Activated gamma-delta T cell (primary cell): ENCODE data around the gene TEX11.
"Not testable (repeated sequence)": the region's sequence is repeated elsewhere in the genome, so short reads cannot be mapped to it uniquely, and the experiment has no call there.

ENCODE experiments used
- DNase-seq: peaks from one replicate; lab custom pipeline; 2025; lab: John Stamatoyannopoulos, UW

The TEX11 gene

DNA sequence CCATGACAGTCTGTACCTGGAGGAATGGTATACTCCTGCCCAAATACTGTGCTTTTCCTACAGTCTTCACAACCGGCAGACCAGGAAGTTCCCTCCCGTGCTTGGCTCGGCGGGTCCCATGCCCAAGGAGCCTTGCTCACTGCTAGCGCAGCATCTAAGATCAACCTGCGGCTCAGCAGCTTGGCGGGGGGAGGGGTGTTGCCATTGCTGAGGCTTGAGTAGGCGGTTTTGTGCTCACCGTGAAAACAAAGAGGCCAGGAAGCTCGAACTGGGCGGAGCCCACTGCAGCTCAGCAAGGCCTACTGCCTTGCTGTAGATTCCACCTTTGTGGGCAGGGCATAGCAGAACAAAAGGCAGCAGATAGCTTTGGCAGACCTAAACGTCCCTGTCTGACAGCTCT is 152.7 kb downstream of the TEX11 start:
- DNase-seq = peak; percentile 1

DNA sequence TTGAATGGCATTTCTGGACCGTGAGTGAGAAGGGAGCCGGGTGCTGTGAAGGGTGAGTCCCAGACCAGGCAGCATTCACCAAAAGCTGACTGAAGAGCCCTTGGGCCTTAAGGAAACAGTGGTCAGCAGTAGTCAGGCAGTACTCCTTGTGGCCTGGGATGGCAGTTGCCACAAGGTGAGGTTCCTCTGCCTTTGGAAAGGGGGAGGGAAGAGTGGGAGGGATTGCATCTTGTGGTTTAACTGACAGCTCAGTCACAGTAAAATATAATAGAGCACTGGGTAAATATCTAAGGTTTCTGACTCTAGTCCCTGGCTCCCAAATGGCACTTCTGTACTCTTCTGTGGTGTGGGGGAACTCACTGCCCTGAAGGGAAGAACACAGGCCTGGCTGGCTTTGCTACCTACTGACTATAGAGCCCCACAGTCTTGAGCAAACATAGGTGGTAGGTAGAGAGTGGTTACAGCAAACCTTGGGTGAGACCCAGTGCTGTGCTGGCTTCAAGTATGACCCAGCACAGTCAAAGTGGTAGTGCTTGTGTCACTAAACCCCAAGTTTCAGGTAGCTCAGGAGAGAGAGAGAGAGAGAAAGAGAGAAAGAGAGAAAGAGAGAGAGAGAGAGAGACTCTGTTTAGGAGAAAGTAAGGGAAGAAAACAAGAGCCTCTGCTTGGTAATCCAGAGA is 154.2 kb downstream of the TEX11 start:
- DNase-seq = no peak

DNA sequence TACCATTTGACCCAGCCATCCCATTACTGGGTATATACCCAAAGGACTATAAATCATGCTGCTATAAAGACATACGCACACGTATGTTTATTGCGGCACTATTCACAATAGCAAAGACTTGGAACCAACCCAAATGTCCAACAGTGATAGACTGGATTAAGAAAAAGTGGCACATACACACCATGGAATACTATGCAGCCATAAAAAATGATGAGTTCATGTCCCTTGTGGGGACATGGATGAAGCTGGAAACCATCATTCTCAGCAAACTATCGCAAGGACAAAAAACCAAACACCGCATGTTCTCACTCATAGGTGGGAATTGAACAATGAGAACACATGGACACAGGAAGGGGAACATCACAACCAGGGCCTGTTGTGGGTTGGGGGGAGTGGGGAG is 174.7 kb downstream of the TEX11 start:
- not testable (repeated sequence) for DNase-seq

- not testable (repeated sequence) for DNase-seq
Observed at GRCh38 chrX:70727961-70728360, 180.6 kb downstream of the TEX11 start.

DNA sequence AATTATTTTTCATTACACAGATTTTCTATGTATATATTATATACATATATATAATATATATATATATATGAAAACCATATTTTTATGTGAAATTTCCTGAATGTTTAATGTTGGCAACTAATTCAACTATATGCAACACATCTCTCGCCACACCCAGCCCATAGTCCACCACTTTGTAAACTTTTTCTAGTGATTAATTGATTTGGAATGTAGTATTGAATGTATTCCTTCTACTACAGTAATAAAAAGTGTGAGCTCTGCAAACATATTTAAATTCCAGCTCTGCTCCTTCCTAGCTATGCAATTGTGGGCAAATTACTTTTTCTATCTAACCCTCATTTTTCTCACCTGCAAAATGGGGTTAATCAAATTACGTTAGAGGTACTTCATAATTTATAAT is 187.8 kb downstream of the TEX11 start:
- DNase-seq = no peak

DNA sequence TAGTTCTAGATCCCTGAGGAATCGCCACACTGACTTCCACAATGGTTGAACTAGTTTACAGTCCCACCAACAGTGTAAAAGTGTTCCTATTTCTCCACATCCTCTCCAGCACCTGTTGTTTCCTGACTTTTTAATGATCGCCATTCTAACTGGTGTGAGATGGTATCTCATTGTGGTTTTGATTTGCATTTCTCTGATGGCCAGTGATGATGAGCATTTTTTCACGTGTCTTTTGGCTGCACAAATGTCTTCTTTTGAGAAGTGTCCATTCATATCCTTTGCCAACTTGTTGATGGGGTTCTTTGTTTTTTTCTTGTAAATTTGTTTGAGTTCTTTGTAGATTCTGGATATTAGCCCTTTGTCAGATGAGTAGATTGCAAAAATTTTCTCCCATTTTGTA is 197.2 kb downstream of the TEX11 start:
- DNase-seq = not testable (repeated sequence)

GRCh38 chrX:70694339-70695122 is 214.0 kb downstream of the TEX11 start:
- no peak for DNase-seq

- DNase-seq = not testable (repeated sequence)
Observed at GRCh38 chrX:70679455-70679854, 229.1 kb downstream of the TEX11 start.

- no peak for DNase-seq
Observed at GRCh38 chrX:70675284-70675683, 233.2 kb downstream of the TEX11 start.

DNA sequence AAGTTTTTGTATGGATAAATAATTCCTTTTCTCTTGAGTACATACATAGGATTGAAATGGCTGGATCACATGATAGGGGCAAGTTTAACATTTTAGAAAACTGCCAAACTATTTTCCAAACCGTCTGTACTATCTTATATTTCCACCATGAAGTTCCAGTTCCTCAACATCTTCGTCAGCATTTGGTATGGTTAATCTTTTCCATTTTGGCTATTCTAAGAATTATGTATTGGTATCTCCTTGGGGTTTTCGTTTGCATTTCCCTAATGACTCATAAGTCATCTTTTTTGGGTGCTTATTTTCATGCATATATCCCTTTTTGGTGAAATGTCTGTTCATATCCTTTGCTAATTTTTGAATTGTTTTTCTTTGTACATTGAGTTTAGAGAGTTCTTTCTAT is 236.2 kb downstream of the TEX11 start:
- DNase-seq = no peak

- DNase-seq = no peak
Observed at GRCh38 chrX:70669120-70669519, 239.4 kb downstream of the TEX11 start.

GRCh38 chrX:70664726-70665125 is 243.8 kb downstream of the TEX11 start:
- no peak for DNase-seq

GRCh38 chrX:70661124-70661523 is 247.4 kb downstream of the TEX11 start:
- not testable (repeated sequence) for DNase-seq

GRCh38 chrX:70657546-70657945 is 251.0 kb downstream of the TEX11 start:
- not testable (repeated sequence) for DNase-seq

DNA sequence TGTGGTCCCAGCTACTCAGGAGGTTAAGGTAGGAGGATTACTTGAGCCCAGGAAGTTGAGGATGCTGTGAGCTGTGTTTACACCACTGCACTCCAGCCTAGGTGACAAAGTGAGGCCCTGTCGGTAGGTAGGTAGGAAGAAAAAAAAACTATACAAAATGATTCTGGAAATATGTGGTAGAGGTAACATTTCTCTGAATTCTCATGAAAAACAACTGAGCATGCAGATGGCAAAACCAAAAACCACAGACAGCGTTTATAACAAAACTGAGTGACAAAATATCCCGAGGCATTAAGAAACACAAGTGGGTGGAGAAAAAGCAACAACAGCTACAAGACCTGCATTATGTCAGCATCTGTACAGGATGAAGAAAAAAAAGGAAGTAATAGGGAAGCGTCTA is 252.2 kb downstream of the TEX11 start:
- no peak for DNase-seq

GRCh38 chrX:70647910-70648309 is 260.6 kb downstream of the TEX11 start:
- not testable (repeated sequence) for DNase-seq

DNA sequence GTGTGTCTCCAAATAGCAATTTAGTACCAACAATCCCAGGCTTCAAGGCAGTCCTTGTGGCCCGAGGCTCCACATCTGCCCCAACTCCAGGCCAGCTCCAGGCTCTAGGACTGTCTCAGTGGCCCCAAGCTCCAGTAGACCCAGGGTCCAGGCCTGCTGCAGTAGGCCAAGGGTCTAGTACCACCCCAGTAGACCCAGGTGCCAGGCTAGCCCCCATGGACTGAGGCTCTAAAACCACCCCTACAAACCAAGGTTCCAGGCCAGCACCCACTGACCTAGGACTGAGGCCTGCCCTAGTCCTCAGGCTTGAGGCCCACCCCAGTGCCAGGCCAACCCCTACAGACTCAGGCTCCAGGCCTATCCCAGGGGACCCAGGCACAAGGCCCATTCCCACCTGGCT is 272.3 kb downstream of the TEX11 start:
- DNase-seq = no peak

GRCh38 chrX:70635669-70636068 is 272.8 kb downstream of the TEX11 start:
- no peak for DNase-seq

DNA sequence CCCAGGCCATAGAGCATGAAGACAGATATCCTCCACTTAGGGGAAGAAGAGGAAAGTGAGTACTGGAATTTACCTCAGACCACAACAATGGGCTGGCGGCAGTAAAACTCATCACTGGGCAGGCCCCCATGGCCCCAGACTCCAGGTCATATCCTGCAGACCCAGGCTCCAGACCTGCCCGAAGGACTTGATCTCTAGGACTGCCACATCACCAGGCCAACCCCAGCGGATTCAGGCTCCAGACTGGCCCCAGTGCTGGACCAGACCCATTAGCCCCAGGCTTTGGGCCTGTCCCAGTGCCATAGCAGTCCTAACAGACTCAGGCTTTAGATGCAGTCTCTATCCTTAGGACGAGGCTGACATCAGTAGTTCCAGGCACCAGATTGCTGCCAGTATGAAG is 273.3 kb downstream of the TEX11 start:
- DNase-seq = no peak

- DNase-seq = no peak
Observed at GRCh38 chrX:70621743-70622142, 286.8 kb downstream of the TEX11 start.

GRCh38 chrX:70618467-70618866 is 290.0 kb downstream of the TEX11 start:
- no peak for DNase-seq

GRCh38 chrX:70613295-70613694 is 295.2 kb downstream of the TEX11 start:
- DNase-seq = no peak

DNA sequence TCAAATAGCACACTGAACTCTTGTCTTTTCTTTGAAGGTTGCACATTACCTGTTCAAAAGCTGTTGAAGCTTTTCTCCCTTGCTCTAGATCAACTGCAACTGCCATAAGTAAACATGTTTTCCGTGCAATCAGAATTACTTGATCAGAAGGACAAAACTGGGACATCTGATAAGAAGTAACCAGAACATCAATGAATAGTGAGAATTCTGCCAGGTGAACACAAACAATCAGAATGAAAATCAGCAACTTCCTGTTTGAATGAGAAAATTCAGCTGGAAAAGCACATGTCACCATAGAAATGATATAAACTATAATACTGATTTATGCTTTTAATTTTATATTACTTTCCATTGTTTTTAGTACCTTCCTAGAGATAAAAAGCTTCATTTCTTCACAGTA is 303.2 kb downstream of the TEX11 start:
- DNase-seq = no peak

DNA sequence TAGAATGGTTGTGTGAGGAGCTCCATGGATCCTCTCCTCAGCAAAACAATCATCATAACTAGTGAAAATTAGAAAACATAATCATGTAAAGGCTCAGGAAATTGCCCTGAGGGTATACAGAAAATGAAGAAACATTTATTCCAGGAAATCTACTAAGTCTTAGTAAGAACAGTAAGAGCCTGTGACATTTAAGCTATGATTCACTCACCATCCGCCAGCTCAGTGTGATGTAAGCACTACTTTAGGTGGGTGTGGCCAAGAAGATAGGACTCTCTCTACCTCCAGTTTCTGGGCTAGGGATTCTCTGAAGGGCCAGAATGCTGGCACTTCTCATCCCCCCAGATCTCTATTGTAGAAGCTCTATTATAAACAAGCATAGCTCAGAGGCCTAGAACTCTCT is 316.4 kb downstream of the TEX11 start:
- DNase-seq = no peak
